Ureter (tissue), 1 donor: Measurements from ENCODE around the gene NBPF3. TPM values are rescaled to one million over a fixed set of nuclear protein-coding genes. Genes with fewer than 3 reads are reported as not detected.

Experiments used
- DNase-seq: peaks from one replicate; pipeline ENCODE4 v3.0.0-alpha.2; 2020; ENCODE audit warnings: low spot score
- total RNA-seq: library from RNA; stranded (reverse); gene quantifications from one replicate; pipeline ENCODE4 v1.2.4, GENCODE V29; 2023
- donor health status: DM: yes; HTN: yes; CAD: no.

The NBPF3 gene
- total RNA-seq, 1 donor from 2014 or later = 21.5 TPM

DNA sequence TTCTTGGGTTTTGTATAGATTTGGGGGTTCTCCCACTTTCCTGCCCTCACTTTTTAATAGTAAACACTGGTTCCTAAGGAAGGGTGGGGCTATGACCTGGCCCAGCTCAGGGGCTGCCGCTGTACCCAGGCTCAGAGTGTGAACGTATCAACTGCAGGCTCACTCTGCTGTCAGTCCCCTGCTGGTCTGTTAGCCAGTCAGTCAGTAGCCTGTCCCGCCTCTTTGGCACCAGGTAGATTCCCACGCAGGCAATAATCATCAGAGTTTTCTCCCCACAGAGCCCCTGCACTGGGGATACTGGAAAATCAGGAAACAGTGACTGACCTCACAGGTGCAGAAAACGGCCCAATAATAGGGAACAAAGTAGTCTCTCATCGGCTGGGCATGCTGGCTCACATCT lies 54.3 kb downstream of the NBPF3 start:
- no peak for DNase-seq

DNA sequence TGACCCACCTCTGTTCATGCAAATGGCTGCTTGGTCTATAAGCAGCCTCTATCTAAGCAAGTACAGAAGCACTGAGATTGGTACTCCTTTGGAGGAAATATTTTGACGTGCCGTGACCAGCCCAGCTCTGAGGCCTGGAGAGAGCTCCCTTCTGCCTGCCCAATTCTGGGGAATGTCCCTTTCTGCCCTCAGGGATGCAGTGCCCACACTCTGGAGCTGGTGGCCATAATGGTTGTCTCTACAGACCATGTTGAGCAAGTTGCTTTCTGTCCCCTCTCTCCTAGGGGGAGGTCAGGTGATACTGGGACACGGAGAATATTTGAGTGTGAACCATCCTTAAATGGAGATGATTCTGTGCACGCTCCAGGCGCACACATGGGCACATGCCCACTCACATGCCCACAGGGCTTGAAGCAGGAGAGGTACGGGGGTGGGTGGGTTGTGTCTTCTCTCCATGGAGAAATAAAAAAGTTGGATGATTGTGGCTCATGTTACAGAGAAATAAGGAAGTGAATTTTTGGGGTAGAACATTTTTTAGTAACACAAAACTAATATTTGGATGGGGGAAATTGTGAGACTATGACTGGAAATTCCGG lies 55.4 kb downstream of the NBPF3 start:
- no peak for DNase-seq

DNA sequence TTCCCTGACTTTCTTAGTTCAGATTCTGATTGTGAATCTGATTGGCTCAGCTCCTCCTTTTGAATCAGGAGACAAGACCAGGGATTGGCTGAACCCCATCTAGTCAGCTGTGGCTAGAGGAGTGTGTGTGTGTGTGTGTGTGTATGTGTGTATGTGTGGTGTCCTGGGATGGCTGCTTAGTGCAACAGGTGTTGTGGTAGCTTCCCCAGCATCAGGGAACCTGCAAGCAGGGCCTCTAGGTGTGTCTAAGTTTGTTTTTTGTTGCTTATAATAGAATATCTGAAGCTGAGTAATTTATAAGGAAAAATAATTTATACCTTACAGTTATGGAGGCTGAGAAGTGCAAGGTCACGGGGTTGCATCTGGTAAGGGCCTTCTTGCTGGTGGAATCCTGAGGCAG lies 56.1 kb downstream of the NBPF3 start:
- DNase-seq = no peak

DNA sequence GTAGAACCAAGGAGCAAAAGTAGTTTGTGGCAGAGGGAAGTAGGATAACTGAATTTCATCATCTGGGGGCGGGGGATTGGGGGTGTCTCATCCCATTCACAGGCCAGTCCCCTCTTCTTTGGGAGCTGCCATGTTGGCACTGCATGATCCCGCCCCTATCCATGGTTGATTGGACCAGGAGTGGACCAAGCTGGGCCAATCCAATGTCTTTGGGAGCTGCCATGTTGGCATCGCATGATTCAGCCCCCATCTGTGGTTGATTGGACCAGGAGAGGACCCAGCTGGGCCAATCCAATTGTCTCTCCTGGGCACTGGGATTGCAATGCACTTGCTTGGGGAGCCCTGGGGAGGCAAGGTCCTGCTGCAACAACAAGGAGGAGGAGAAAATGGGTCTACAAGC lies 56.9 kb downstream of the NBPF3 start:
- DNase-seq = no peak

DNA sequence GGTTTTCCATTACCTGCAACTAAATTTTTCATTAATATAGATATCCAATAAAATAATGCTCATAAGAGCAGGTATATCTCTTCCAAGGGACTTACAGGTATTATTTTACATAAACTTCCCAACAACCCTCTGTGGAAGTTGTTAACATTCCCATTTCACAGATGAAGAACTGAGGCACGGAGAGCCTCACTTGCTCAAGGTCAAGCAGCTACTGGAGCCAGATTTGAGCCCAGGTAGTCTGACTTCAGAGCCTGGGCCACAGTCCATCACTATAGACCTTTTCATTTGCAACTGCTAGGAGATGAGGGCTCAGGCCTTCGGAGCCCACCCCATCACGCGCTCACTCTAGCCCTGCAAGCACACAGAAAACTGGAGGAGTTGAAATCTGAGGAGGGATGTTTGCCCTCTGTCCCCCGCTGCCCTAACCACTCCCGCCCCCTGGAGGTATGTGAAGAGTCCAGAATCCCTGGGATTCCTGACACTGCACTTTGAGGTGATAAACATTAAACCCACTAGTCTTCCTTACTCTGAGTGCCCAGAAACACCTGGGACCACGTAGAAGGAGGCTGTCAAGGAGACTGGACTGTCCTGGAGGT lies 57.6 kb downstream of the NBPF3 start:
- no peak for DNase-seq

DNA sequence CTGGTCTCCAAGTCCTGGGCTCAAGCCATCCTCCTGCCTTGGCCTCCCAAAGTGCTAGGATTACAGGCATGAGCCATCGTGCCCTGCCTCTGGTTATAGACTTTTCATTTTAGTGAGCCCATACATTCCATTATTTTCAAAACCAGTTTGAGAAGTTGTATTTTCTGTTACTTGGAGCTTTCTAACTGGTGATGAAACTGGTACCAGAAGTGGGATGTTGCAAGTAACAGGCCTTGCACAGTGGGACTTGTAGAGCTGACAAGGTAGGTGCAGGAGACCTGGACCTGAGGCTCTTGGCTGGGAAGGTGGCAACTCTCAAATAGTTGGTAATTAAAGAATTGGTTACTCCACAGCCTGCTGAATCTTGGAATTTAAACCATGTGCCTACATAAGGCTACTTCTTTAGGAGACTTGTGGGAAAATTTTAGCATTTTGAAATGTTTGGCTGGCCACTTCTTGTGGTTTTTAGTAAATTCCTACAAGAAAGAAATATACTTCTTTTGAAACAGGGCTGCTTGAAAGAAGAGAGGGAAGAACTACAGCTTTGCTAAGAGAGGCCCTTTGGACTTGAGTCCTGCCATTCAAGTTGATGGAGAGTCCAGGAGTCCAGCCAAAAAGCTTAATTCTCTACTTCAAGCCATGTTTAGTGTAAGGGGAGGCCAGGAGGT lies 59.5 kb downstream of the NBPF3 start:
- no peak for DNase-seq

DNA sequence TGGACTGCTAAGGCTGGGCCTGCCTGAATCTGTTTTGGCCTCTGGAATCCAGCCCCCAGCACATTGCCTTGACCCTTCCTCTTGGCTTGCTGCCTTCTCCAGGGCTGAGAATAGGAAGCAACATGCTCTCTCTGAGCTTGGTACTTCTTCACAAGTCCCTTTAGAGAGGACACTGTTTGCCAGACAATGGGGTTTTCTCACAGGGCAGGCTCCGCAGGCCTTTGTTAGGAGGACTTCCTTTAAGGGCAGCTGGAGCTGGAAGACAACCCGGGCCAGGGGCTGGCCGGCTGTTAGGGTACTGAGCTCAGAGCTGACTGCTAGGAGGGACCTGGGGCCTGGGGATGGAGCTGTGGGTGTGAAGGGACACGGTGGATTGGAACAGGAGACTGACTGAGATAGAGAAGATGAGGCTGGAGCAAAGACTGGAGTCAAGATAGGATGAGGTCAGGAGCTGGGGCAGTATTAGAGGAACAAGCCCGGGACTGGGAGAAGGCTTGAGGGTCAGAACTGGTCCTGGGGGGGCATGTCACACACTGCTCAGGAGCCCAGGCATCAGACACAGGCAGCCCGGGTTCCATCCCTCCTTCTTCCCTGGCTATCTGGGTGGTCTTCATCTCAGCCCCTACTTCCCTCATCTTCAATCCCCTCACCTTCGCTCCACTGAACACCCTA lies 63.9 kb downstream of the NBPF3 start:
- no peak for DNase-seq

DNA sequence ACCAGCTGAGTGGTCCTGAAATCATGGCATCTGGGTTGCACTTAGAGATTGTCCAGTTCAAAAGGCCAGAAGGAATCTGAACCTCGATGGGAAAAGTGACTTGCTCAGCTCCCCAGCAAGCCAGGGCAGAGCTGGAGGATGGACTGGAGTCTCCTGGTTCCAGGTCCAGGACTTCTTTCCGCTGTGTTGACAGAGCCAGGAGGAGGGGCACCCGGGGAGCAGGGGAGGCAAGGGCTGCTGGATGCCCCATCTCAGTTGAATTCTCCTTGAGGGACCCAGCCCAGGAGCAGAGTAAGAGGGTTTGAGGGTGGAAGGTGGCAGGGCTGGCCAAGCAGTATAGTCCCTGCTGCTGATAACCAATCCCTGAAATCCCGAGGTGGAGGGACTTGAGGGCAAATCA lies 66.9 kb downstream of the NBPF3 start:
- no peak for DNase-seq

DNA sequence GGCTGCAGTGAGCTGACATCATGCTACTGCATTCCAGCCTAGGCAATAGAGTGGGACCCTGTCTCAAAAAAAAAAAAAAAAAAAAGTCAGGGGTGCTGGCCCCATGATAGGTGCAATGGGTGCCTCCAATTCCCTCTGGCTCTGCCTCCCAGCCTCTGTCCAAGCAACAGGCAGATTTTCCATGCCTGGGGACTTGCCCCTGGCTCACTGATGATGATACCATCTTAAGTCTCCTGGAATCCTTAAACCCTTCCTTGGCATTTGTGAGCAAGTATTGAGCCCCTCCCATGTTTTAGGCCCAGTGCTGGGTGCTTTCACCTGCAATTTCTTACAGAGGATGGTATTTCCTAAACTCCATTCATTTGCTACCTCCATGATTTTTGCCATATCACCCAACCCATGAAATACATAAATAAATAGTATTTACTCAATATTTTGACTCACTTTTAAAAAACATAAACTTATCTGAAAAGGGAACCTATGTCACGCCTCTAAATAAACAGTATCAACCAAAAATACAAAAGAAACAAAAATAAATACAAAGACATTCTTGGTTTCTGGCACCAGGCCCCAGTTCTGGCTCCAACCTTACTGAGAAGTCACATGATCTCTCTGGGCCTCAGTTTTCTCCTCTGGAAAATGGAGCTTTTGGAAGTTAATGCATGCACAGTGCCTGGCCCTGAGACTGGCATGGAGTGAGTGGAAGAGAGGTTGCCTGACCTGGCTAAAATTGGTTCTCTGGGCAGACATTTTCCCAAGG lies 67.8 kb downstream of the NBPF3 start:
- no peak for DNase-seq

DNA sequence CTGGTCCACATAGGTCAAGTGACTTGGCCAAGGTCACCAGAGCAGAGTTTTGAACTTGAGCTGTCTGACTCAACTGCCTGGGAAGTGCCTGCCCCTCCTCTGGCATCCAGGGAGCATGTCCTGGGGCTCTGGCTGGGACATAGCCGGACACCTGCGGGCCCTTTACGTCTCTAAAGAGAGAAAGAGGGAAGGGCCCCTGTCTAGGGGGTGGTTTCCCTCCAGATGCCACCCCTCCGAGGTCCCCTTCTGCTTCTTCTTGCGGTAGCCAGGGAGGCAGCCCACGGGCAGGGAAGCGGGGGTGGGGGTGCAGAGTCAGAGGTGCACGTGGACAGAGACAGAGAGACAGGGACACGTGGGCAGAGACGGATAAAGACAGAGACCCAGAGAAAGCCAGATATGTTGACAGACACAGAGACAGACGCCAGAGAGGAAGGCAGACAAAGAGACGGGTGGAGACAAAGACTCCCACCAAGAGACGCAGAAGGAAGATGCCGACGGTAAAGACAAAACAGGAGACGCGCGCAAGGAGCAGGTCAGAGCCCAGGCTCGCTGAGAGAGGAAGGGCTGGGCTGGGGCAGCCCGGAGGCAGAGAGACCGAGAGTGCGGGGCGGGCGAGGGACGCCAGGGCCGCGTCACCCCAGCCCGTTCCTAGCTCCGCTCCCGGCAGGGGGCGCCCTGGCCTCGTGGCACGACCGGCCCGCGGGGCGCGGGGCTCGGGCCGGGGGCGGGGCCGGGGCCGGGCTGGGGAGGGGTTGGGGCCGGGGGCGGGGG lies 68.8 kb downstream of the NBPF3 start:
- DNase-seq = no peak

DNA sequence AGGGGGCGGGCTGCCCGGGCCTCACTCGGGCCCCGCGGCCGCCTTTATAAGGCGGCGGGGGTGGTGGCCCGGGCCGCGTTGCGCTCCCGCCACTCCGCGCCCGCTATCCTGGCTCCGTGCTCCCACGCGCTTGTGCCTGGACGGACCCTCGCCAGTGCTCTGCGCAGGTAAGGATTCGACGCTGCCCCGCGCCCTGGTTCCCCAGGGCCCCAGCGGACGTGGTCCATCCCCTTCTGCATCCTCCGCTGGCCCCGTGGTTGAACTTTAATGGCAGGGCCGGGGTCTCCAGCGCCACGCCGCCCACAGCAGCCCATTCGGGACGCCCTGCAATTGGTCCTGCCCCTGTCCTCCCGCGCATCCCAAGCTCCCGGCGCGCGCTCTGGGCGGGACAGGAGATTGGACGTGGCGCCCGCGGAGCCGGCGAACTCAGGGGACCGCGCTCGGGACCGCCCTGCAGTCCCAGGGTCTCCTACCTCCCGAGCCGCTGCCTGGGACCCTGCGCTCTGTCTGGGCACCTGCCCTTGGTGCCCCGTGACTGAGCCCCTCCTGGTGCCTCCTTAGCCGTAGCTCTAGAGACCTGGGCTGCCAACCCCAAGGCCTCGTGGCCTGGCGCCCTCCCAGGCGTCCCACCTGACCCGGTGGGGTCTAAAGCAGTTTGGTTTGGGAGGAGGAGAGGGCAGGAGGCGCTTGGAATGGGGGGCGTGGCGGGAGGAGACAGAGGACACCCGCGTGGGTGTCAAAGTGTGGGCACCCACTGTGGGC lies 69.6 kb downstream of the NBPF3 start, which contains the start of gene ALPL:
ALPL (plus strand) TSS at position 73 of the 762 bp plus-strand sequence. CDS start 44,659 bp downstream, outside the sequence.
- no peak for DNase-seq

DNA sequence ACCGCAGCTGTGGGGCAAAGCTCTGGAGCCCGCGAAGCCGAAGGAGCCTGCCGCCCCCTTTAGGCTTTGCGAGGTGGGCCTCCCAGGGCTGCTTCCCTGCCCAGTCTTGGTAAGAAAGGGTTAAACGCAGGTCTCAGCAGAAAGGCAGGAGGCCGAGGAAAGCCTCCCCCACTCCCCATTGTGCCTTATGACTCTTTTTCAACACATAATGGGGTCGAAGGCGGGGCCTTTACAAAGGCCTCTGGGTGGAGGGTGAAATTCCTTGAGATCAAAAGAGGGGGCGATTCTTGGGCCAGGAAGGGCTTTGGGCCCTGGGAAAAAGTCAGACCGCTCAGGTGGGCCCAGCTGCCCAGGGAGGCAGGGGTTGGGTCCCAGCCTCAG lies 70.2 kb downstream of the NBPF3 start:
- DNase-seq = no peak

DNA sequence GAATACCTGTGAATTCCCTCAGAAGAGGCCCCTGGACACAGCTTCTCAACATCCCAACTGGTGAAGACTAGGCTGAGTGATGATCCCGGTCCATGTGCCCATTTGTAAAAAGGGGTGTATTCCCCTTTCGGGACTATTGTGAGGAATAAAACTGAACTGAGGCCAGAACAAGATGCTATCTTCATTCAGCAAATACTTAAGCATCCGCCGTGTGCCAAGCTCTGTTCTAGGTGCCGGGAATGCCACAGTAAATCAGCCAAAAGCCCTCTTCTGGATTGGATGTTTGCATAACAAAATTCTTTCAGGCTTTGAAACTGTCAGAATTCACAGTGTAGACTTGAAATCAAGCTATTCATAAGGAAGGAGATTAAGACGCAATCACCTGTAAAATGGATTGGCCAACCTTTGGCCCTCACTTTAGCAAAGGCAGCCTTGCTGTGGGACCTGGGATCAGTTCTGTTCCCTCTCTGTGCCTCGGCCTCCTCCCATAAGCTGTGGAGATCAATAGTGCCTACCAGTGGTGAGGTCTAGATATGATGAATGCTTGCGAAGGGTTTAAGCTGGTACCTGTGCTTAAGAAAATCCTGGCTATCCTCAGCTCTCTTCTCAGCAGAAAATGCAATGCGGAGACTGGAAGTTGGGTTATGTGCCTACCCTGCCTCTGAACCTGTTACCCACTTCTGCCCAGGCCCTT lies 71.1 kb downstream of the NBPF3 start:
- DNase-seq = no peak

DNA sequence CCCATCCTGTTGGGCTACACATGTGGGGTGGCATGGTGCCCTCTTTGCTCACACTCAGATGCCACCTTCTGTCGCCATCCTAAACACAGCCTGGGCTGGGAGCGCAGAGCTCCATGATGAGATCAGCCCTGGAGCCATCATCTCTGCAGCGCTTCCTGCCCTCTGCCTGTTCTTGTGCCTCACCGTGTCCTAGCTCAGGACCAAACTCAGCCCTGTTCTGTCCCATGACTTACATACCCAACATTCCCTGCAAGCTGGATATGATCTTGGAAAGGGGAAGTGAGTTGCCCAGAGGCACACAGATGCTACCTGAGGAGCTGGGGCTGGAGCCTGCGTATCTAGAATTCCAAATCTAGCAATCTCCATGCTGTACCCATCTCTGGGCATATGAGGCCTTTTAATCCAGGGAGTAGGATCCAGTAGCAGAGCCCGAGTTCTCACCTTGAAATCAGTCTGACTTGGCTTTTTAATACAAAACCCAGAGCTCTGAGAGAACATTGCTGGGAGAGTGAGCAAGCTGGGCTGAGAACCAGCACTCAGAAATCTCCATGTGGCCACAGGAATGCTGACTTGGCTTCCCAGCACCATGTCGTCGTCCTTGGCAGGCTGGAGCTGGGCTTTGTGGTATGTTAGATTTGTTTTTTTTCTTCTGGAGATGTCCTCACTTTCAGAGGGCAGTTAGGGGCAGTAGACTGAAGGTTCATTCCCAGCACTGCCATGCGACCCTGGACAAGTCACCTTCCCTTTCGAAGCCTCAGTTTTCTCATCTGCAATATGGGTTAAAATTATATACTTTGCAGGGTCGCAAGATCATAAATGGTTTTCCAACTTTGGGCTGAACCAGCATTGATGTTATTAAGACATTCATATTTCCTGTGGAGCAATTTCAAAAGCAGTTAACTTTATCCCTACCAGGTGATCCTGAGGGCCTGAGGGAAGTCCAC lies 71.9 kb downstream of the NBPF3 start:
- peak; percentile 64 for DNase-seq

DNA sequence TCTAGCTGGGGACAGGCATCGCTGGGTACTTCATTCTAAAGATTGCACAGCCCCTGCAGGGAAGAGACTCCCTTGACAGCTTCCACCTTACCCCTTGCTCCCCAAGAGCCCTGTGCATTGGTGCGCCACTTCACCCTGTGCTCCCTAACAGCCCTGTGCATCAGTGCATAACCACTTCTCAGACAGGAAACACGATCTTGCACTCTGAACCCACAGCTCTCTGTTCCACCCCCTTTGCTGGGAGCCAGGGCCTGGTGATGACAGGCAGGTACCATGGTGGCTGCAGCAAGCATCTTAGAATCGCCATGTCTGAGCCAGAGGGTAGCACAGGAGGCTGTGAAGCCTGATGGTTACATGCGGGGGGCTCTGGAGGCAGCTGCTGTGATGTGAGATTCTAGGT lies 74.3 kb downstream of the NBPF3 start:
- DNase-seq = no peak

DNA sequence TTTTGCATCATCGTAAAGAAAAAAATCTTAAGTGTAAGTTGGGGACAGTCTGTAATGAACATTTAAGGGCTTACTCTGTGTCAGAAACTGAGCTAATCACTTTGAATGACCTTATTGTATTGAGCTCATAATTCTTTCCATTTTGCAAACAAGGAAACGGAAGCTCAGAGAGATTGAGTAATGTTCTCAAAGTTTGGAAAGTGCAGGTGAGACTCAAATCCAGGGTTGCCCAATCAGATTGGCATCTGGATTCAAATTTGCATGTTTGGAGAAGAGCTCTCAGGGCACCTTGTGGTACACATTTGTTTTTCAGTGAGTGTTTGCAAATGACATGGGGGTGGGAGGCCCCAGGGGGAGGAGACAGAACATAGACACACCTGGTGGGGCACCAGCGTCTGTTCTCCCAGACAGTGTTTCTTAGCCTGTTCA lies 77.2 kb downstream of the NBPF3 start:
- DNase-seq = no peak

DNA sequence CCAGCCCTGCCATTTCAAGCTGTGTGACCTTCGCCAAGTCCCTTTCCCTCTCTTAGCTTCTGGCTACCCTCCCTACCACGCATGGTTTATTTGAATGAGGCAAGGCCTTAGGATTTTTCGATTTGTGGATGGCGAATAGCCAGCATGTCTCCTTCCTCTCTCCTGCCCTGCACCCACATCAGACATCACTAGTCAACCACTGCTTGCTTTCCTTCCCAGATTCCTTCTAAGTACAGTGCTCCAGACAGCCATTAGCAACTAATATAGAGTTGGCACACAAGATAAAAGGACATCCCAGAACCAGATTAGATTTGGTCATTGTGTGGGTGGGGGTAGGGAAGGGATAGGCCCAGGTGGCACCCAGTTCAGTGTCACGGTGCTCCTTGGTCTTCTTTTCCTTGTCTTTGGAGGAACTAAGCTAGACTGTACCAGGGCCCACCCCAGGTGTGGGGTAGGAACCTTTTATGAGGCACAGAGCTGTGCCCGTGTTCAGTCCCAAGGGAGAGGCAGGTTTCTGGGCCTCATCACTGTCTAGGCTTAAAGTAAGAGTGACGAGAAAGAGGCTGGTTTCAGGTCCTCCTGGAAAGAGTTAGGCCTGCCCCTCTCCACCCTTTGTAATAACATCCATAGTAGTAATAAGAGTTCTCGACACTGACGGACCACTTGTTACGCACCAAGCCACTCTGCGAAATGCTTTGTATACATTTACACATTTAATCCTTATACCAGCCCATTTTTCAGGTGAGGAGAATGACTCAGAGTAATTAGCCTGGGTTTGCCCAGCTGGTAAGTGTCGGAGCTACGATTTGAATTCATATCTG lies 77.9 kb downstream of the NBPF3 start:
- no peak for DNase-seq
